Measurements from ENCODE around the gene DCAF4L1. TPM values are rescaled to one million over a fixed set of nuclear protein-coding genes. Genes with fewer than 3 reads are reported as not detected.
A peak's percentile ranks its signal among the peaks of the same experiment; 100 is the strongest.

The DCAF4L1 gene
- total RNA-seq, 6 donors from 2014 or later = under 0.01 to 1.4 (median 0.29) TPM

GRCh38 chr4:41977709-41978108, 3.8 kb upstream of the DCAF4L1 start:
- Histone ChIP-seq H3K9me3 (no peaks in the 10 kb centered on the region), H3K27me3 (no peaks in the 10 kb centered on the region), H3K4me3 (no peak overlapping the region), H3K27ac (no peak overlapping the region), H3K36me3 (no peaks in the 10 kb centered on the region), H3K4me1 (no peaks in the 10 kb centered on the region)
- WGBS, 2 donors = 36 to 46% methylated on average over 3 of the region's 3 CpGs
- ATAC-seq (ENCODE audit: low FRiP score in 2 of 2) (no peak), DNase-seq (no peak)
- TF ChIP-seq EP300 (IDR thresholded peaks at IDR 0.05) = no peak
- no peak for TF ChIP-seq POLR2A (IDR thresholded peaks at IDR 0.05)
- TF ChIP-seq POLR2AphosphoS5 (IDR thresholded peaks at IDR 0.05) = no peak
- TF ChIP-seq CTCF (IDR thresholded peaks at IDR 0.05) = no peak

- ATAC-seq (ENCODE audit: low FRiP score in 2 of 2) (no peak), DNase-seq (peak in 1 of 2 donors; percentile 33)
- no peaks in the 10 kb centered on the region for H3K4me1 ChIP-seq
- no peak for TF ChIP-seq POLR2AphosphoS5 (IDR thresholded peaks at IDR 0.05)
- no peak for TF ChIP-seq EP300 (IDR thresholded peaks at IDR 0.05)
- TF ChIP-seq CTCF (IDR thresholded peaks at IDR 0.05) = no peak
- TF ChIP-seq POLR2A (IDR thresholded peaks at IDR 0.05) = no peak
- H3K9me3 ChIP-seq = no peaks in the 10 kb centered on the region
- WGBS, 2 donors = 92 to 96% methylated on average over 22 of the region's 22 CpGs
- no peak overlapping the region for H3K27ac ChIP-seq
- no peak overlapping the region for H3K4me3 ChIP-seq
- H3K36me3 ChIP-seq = no peaks in the 10 kb centered on the region
- H3K27me3 ChIP-seq = no peaks in the 10 kb centered on the region
Measured at GRCh38 chr4:41982716-41983115, 1.2 kb downstream of the DCAF4L1 start.

- no peak overlapping the region for H3K27ac ChIP-seq
- H3K36me3 ChIP-seq = no peaks in the 10 kb centered on the region
- DNase-seq (no peak), ATAC-seq (ENCODE audit: low FRiP score in 2 of 2) (no peak)
- peaks cover 3 to 13% (median 9%) of the 10 kb centered on the region in 4 donors for H3K4me1 ChIP-seq
- whole genome bisulfite sequencing, 2 donors = 56 to 62% methylated on average over 1 of the region's 1 CpG
- H3K4me3 ChIP-seq = no peak overlapping the region
- TF ChIP-seq POLR2A (IDR thresholded peaks at IDR 0.05) (no peak), CTCF (IDR thresholded peaks at IDR 0.05) (no peak), EP300 (IDR thresholded peaks at IDR 0.05) (no peak), POLR2AphosphoS5 (IDR thresholded peaks at IDR 0.05) (no peak)
- H3K9me3 ChIP-seq = no peaks in the 10 kb centered on the region
- no peaks in the 10 kb centered on the region for H3K27me3 ChIP-seq
Measured at GRCh38 chr4:41985151-41985550, 3.6 kb downstream of the DCAF4L1 start.

GRCh38 chr4:41989994-41990364, 8.4 kb downstream of the DCAF4L1 start:
- ATAC-seq (ENCODE audit: low FRiP score in 2 of 2) (peak; percentile 10 to 52), DNase-seq (no peak)
- H3K27me3 ChIP-seq = no peaks in the 10 kb centered on the region
- 1% methylated on average over 12 of the region's 12 CpGs for WGBS, 2 donors
- H3K36me3 ChIP-seq = no peaks in the 10 kb centered on the region
- no peaks in the 10 kb centered on the region for H3K9me3 ChIP-seq
- H3K27ac ChIP-seq = peak overlapping the region; percentile 81 to 93 (median 84)
- H3K4me1 ChIP-seq = peaks cover 17 to 29% (median 27%) of the 10 kb centered on the region in 4 donors
- H3K4me3 ChIP-seq = peak overlapping the region; percentile 50 to 96 (median 71)
- TF ChIP-seq POLR2AphosphoS5 (IDR thresholded peaks at IDR 0.05) (no peak), EP300 (IDR thresholded peaks at IDR 0.05) (no peak), CTCF (IDR thresholded peaks at IDR 0.05) (no peak), POLR2A (IDR thresholded peaks at IDR 0.05) (no peak)

GRCh38 chr4:41990365-41991111, 9.0 kb downstream of the DCAF4L1 start, which contains the start of gene SLC30A9:
Gene SLC30A9, plus strand, starts transcription at chr4:41990530. Its CDS starts 122 bp downstream, at chr4:41990652.
- peak; percentile 94 to 97 for DNase-seq

More at GRCh38 chr4:41990365-41991111, 9.0 kb downstream of the DCAF4L1 start, which contains the start of gene SLC30A9:
- Histone ChIP-seq H3K36me3 (no peaks in the 10 kb centered on the region), H3K4me1 (peaks cover 17 to 29% (median 27%) of the 10 kb centered on the region in 4 donors), H3K27me3 (no peaks in the 10 kb centered on the region), H3K4me3 (peak within 1 kb of the TSS; percentile 71 to 96 (median 78)), H3K27ac (peak within 1 kb of the TSS; percentile 81 to 93 (median 84)), H3K9me3 (no peaks in the 10 kb centered on the region)
- ATAC-seq (ENCODE audit: low FRiP score in 2 of 2) = peak; percentile 98 to 100
- TF ChIP-seq POLR2A (IDR thresholded peaks at IDR 0.05) = peak in 3 of 4 donors; percentile 69 to 91 (median 89)
- TF ChIP-seq POLR2AphosphoS5 (IDR thresholded peaks at IDR 0.05) = peak; percentile 97
- TF ChIP-seq EP300 (IDR thresholded peaks at IDR 0.05) = peak in 1 of 4 donors; percentile 52
- TF ChIP-seq CTCF (IDR thresholded peaks at IDR 0.05) = peak; percentile 31 to 86 (median 62)
- 0 to 3% methylated on average over 15 to 42 of the region's 64 CpGs for WGBS, 2 donors
